IMR-90 (cell line): Measurements from ENCODE around the gene NCAPD3. TPM values are rescaled to one million over a fixed set of nuclear protein-coding genes. Genes with fewer than 3 reads are reported as not detected.

Source experiments
- ATAC-seq: fragments of 200-7000 bp; cut with Tn5 transposase; 2 replicates; pipeline ENCODE4 v1.9.1; 2020; ENCODE audit warnings: low read depth, mild to moderate bottlenecking, moderate library complexity
- BruUV-seq: library from RNA; stranded (reverse); fragments of 400-500 nt; replicated peaks from 2 replicates; lab custom pipeline; 2021; lab: Mats Ljungman, UMichigan
- CTCF ChIA-PET: fragments of 300-600 bp; formaldehyde crosslinking; extraction: SDS; loops from one replicate; lab custom pipeline; 2021; ENCODE audit warnings: antibody characterized with exemption; lab: Yijun Ruan, JAX
- POLR2A ChIA-PET: fragments of 300-600 bp; sonication (Branson Sonifier 250); formaldehyde crosslinking; loops from one replicate; lab custom pipeline; 2022; ENCODE audit warnings: antibody characterized with exemption; ENCODE audit not compliant: unreplicated experiment; lab: Charles Lee
- DNase-seq: peaks from one replicate; pipeline ENCODE4 v3.0.0; 2013
- H2AFZ ChIP-seq: replicated peaks from 2 replicates; pipeline ENCODE3; 2013; ENCODE audit warnings: low read length, mild to moderate bottlenecking; ENCODE audit not compliant: poor library complexity
- H2AK5ac ChIP-seq: 2 replicates; pipeline ENCODE4 v1.6.1; 2013; ENCODE audit warnings: low read depth, low read length, inconsistent platforms
- H2AK9ac ChIP-seq: replicated peaks from 2 replicates; pipeline ENCODE3; 2013; ENCODE audit warnings: mild to moderate bottlenecking, low read depth, low read length, moderate library complexity; ENCODE audit not compliant: poor library complexity
- H2BK120ac ChIP-seq: 2 replicates; pipeline ENCODE4 v1.6.1; 2013; ENCODE audit warnings: low read depth, low read length, inconsistent platforms
- H2BK15ac ChIP-seq: 3 replicates; pipeline ENCODE4 v1.6.1; 2013; ENCODE audit warnings: low read depth, low read length, inconsistent platforms
- H2BK20ac ChIP-seq: 2 replicates; pipeline ENCODE4 v1.6.1; 2013; ENCODE audit warnings: low read depth, mild to moderate bottlenecking, inconsistent platforms, low read length, moderate library complexity
- H2BK5ac ChIP-seq: 2 replicates; pipeline ENCODE4 v1.6.1; 2013; ENCODE audit warnings: mild to moderate bottlenecking, low read depth, low read length, inconsistent platforms; ENCODE audit not compliant: poor library complexity, severe bottlenecking
- H3K14ac ChIP-seq: replicated peaks from 2 replicates; pipeline ENCODE4 v1.6.1; 2013; ENCODE audit warnings: low read depth, low read length, inconsistent platforms
- H3K18ac ChIP-seq: 2 replicates; pipeline ENCODE4 v1.6.1; 2013; ENCODE audit warnings: low read depth, low read length, control low read depth
- H3K23ac ChIP-seq: 2 replicates; pipeline ENCODE4 v1.6.1; 2013; ENCODE audit warnings: low read depth, low read length, inconsistent platforms
- H3K27ac ChIP-seq: 2 replicates; pipeline ENCODE4 v1.5.1; 2013; ENCODE audit warnings: mild to moderate bottlenecking, control low read depth, low read length; ENCODE audit not compliant: insufficient read depth
- H3K27me3 ChIP-seq: 2 replicates; pipeline ENCODE4 v1.6.1; 2013; ENCODE audit warnings: low read length; ENCODE audit not compliant: control insufficient read depth, insufficient read depth
- H3K36me3 ChIP-seq: 2 replicates; pipeline ENCODE4 v1.6.1; 2013; ENCODE audit warnings: low read length, mixed read lengths; ENCODE audit not compliant: control insufficient read depth, insufficient read depth
- H3K4ac ChIP-seq: 2 replicates; pipeline ENCODE4 v1.6.1; 2013; ENCODE audit warnings: low read depth, low read length, inconsistent platforms
- H3K4me1 ChIP-seq: 2 replicates; pipeline ENCODE4 v1.6.1; 2013; ENCODE audit warnings: low read length, mixed read lengths; ENCODE audit not compliant: control insufficient read depth, insufficient read depth
- H3K4me2 ChIP-seq: 2 replicates; pipeline ENCODE4 v1.6.1; 2013; ENCODE audit warnings: low read depth, mild to moderate bottlenecking, control low read depth, low read length, moderate library complexity
- H3K4me3 ChIP-seq: 2 replicates; pipeline ENCODE4 v1.5.1; 2013; ENCODE audit warnings: low read depth, mild to moderate bottlenecking, control low read depth, low read length, moderate library complexity; ENCODE audit not compliant: insufficient read depth
- H3K56ac ChIP-seq: 2 replicates; pipeline ENCODE4 v1.6.1; 2013; ENCODE audit warnings: low read length, inconsistent platforms; ENCODE audit not compliant: insufficient read depth; ENCODE audit errors: extremely low read depth
- H3K79me1 ChIP-seq, 2 experiments: 2 replicates each; pipeline ENCODE4 v1.6.1; 2013; ENCODE audit warnings: low read length in 2 of 2, inconsistent platforms in 1 of 2, low read depth in 1 of 2
- H3K9ac ChIP-seq: 2 replicates; pipeline ENCODE4 v1.6.1; 2013; ENCODE audit warnings: low read depth, low read length, control low read depth
- H3K9me1 ChIP-seq: 2 replicates; pipeline ENCODE4 v1.6.1; 2013; ENCODE audit warnings: low read length, inconsistent platforms; ENCODE audit not compliant: insufficient read depth
- H3K9me3 ChIP-seq: 2 replicates; pipeline ENCODE4 v1.6.1; 2013; ENCODE audit warnings: low read length; ENCODE audit not compliant: control insufficient read depth, insufficient read depth
- H4K20me1 ChIP-seq: 2 replicates; pipeline ENCODE4 v1.6.1; 2013; ENCODE audit warnings: low read length, inconsistent platforms; ENCODE audit not compliant: insufficient read depth
- H4K5ac ChIP-seq: 2 replicates; pipeline ENCODE4 v1.6.1; 2013; ENCODE audit warnings: mild to moderate bottlenecking, low read depth, low read length, control low read depth
- H4K8ac ChIP-seq, 2 experiments: 2 replicates each; pipeline ENCODE4 v1.6.1; 2013; ENCODE audit warnings: low read depth in 2 of 2, low read length in 2 of 2, control low read depth in 1 of 2, inconsistent platforms in 1 of 2
- H4K91ac ChIP-seq: 2 replicates; pipeline ENCODE4 v1.6.1; 2013; ENCODE audit warnings: low read depth, low read length, inconsistent platforms; ENCODE audit not compliant: insufficient read depth
- BHLHE40 ChIP-seq: fragments of 150-350 bp; IDR thresholded peaks from 2 replicates; pipeline ENCODE4 v1.6.1; 2016; ENCODE audit warnings: mild to moderate bottlenecking, low read depth, low read length
- CEBPB ChIP-seq: IDR thresholded peaks from 2 replicates; pipeline ENCODE4 v1.6.1; 2012; ENCODE audit warnings: low read depth, low read length, improper control_type of control experiment
- CHD1 ChIP-seq: IDR thresholded peaks from 2 replicates; pipeline ENCODE4 v1.6.1; 2012; ENCODE audit warnings: low read depth, low read length, improper control_type of control experiment
- FOS ChIP-seq: fragments of 150-350 bp; IDR thresholded peaks from 2 replicates; pipeline ENCODE4 v1.6.1; 2016; ENCODE audit warnings: low read depth, low read length
- MAFK ChIP-seq: IDR thresholded peaks from 2 replicates; pipeline ENCODE4 v1.6.1; 2012; ENCODE audit warnings: low read depth, low read length, improper control_type of control experiment
- MAZ ChIP-seq: IDR thresholded peaks from 2 replicates; pipeline ENCODE4 v1.6.1; 2012; ENCODE audit warnings: low read depth, mild to moderate bottlenecking, low read length, improper control_type of control experiment, moderate library complexity, borderline replicate concordance
- MXI1 ChIP-seq: IDR thresholded peaks from 2 replicates; pipeline ENCODE4 v1.6.1; 2012; ENCODE audit warnings: low read depth, mild to moderate bottlenecking, low read length, moderate library complexity, borderline replicate concordance
- NFE2L2 ChIP-seq: fragments of 150-350 bp; IDR thresholded peaks from 2 replicates; pipeline ENCODE4 v1.6.1; 2016; ENCODE audit warnings: low read depth, mild to moderate bottlenecking, low read length
- POLR2A ChIP-seq: IDR thresholded peaks from 2 replicates; pipeline ENCODE4 v1.6.1; 2012; ENCODE audit warnings: mild to moderate bottlenecking, low read depth, low read length
- RAD21 ChIP-seq: IDR thresholded peaks from 2 replicates; pipeline ENCODE4 v1.6.1; 2012; ENCODE audit warnings: low read length, improper control_type of control experiment
- RCOR1 ChIP-seq: IDR thresholded peaks from 2 replicates; pipeline ENCODE4 v1.6.1; 2012; ENCODE audit warnings: mild to moderate bottlenecking, low read length, improper control_type of control experiment; ENCODE audit not compliant: insufficient replicate concordance
- RFX5 ChIP-seq: IDR thresholded peaks from 2 replicates; pipeline ENCODE4 v1.8.0; 2012; ENCODE audit warnings: low read depth, mild to moderate bottlenecking, low read length, moderate library complexity
- SMC3 ChIP-seq: fragments of 150-350 bp; IDR thresholded peaks from 2 replicates; pipeline ENCODE4 v1.6.1; 2016; ENCODE audit warnings: low read depth, mild to moderate bottlenecking, antibody characterized with exemption, low read length, moderate library complexity
- WGBS, 2 experiments: methylation state at CpG; one replicate each; pipeline versions ENCODE4 v1.1.5 to v1.1.7; 2013; ENCODE audit warnings: missing lambda C conversion rate in 2 of 2; ENCODE audit not compliant: insufficient read length in 1 of 2; ENCODE audit errors: extremely low coverage in 2 of 2; 5-methylcytosine and 5-hydroxymethylcytosine counted together
- dilution Hi-C: fragments of 300-500 bp; cut with HindIII; formaldehyde crosslinking; loops from one replicate; pipeline ENCODE4 v1.14.3; 2018; ENCODE audit warnings: low sequenced_read_pairs; ENCODE audit not compliant: unreplicated experiment
- in situ Hi-C: fragments of 300-500 bp; cut with MboI; formaldehyde crosslinking; loops from 3 replicates; pipeline ENCODE4 v1.14.3; 2019; ENCODE audit warnings: low sequenced_read_pairs, inconsistent platforms, mixed read lengths
- intact Hi-C: fragments of 100-400 bp; cut with micrococcal nuclease; formaldehyde crosslinking; loops from 2 replicates; pipeline ENCODE4 v1.10.0; 2022
- polyA plus RNA-seq, 3 experiments: library from polyadenylated mRNA; depleted of rRNA; stranded (reverse); fragments of >200 nt; gene quantifications; 2 replicates each; pipeline ENCODE4 v1.2.3, GENCODE V29; 2012; ENCODE audit warnings: low replicate concordance in 1 of 3
- total RNA-seq: library from RNA; depleted of rRNA; stranded (reverse); fragments of >200 nt; gene quantifications from 2 replicates; pipeline ENCODE4 v1.2.3, GENCODE V29; 2012
- TF ChIP-seq, protein P1 (sequence below): conservative IDR thresholded peaks from 2 replicates; pipeline ENCODE4 v1.5.1; 2012; ENCODE audit warnings: mild to moderate bottlenecking, low read depth, low read length, improper control_type of control experiment
- TF ChIP-seq, protein P2 (sequence below): fragments of 150-350 bp; IDR thresholded peaks from 2 replicates; pipeline ENCODE4 v1.6.1; 2017; ENCODE audit warnings: mild to moderate bottlenecking, antibody characterized with exemption, low read length, low read depth

NCAPD3 gene
- total and polyA plus RNA-seq, 2 of the 4 experiments (the other 2 are of a cell fraction): 18.0 to 19.2 TPM

DNA sequence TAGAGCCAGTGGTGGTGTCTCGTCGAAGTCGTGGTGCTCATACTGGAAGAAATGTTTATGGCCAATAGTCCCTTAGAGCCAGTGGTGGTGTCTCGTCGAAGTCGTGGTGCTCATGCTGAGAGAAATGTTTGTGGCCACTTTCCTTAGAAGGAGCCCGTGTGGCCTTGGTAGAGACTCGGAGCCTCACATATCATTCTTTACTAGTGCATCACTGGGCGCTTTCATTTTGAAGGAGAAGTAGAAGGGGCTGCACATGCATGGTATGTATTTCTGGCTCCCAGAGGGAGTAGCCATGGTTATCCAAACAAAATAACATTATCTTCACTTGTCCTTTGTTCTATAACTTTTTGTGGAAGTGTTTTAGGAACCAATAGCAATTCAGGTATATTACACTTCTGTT lies 85.4 kb downstream of the NCAPD3 start:
- H2BK15ac ChIP-seq: no peak overlapping the region
- dilution Hi-C loops: no loop called here
- H3K79me1 ChIP-seq: peaks cover 3 to 15% of the 10 kb centered on the region in 2 experiments; a peak in 2 of 4 replicates
- H2BK20ac ChIP-seq: no peak overlapping the region
- H3K56ac ChIP-seq: no peak overlapping the region
- peaks cover 3% of the 10 kb centered on the region; the same call in 1 of the 2 replicates for H4K20me1 ChIP-seq
- H3K4me1 ChIP-seq: no peaks in the 10 kb centered on the region
- WGBS, 2 experiments: no CpG with 5 or more reads among the region's 9 CpGs
- H2AFZ ChIP-seq: no peak overlapping the region
- H3K9ac ChIP-seq: no peak overlapping the region
- no peak for ATAC-seq
- intact Hi-C loops: no loop called here
- H2BK120ac ChIP-seq: no peak overlapping the region
- no peak overlapping the region for H2BK5ac ChIP-seq
- no peak overlapping the region for H3K23ac ChIP-seq
- no peak overlapping the region for H3K18ac ChIP-seq
- no TSS peak for BruUV-seq
- no peaks in the 10 kb centered on the region for H3K9me3 ChIP-seq
- H4K8ac ChIP-seq: no peak overlapping the region
- H4K91ac ChIP-seq: no peak overlapping the region
- no peak overlapping the region for H3K4ac ChIP-seq
- CTCF ChIA-PET: interaction anchor here (0.8 to 1.5 kb wide), 2 partner anchors 16 to 87 kb away, joined by 3 to 6 read pairs; no protein-coding TSS in a partner anchor
- no peak overlapping the region for H2AK9ac ChIP-seq
- in situ Hi-C loops: no loop called here
- H3K14ac ChIP-seq: no peak overlapping the region
- no peak overlapping the region for H3K27ac ChIP-seq
- no peak overlapping the region for H3K4me3 ChIP-seq
- DNase-seq: no peak
- H4K5ac ChIP-seq: no peak overlapping the region
- no peaks in the 10 kb centered on the region for H3K27me3 ChIP-seq
- H3K4me2 ChIP-seq: no peak overlapping the region
- TF ChIP-seq RFX5 (no peak), CEBPB (no peak), SMC3 (no peak), CHD1 (no peak), POLR2A (no peak), NFE2L2 (no peak), RAD21 (no peak), MAFK (no peak), MXI1 (no peak), RCOR1 (no peak), BHLHE40 (no peak), MAZ (no peak), FOS (no peak)
- TF ChIP-seq, protein P1, sequence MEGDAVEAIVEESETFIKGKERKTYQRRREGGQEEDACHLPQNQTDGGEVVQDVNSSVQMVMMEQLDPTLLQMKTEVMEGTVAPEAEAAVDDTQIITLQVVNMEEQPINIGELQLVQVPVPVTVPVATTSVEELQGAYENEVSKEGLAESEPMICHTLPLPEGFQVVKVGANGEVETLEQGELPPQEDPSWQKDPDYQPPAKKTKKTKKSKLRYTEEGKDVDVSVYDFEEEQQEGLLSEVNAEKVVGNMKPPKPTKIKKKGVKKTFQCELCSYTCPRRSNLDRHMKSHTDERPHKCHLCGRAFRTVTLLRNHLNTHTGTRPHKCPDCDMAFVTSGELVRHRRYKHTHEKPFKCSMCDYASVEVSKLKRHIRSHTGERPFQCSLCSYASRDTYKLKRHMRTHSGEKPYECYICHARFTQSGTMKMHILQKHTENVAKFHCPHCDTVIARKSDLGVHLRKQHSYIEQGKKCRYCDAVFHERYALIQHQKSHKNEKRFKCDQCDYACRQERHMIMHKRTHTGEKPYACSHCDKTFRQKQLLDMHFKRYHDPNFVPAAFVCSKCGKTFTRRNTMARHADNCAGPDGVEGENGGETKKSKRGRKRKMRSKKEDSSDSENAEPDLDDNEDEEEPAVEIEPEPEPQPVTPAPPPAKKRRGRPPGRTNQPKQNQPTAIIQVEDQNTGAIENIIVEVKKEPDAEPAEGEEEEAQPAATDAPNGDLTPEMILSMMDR: no peak
- TF ChIP-seq, protein P2, sequence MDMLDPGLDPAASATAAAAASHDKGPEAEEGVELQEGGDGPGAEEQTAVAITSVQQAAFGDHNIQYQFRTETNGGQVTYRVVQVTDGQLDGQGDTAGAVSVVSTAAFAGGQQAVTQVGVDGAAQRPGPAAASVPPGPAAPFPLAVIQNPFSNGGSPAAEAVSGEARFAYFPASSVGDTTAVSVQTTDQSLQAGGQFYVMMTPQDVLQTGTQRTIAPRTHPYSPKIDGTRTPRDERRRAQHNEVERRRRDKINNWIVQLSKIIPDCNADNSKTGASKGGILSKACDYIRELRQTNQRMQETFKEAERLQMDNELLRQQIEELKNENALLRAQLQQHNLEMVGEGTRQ: no peak
- POLR2A ChIA-PET: no interaction called here
- H3K36me3 ChIP-seq: peaks cover 3% of the 10 kb centered on the region
- H2AK5ac ChIP-seq: no peak overlapping the region
- H3K9me1 ChIP-seq: no peaks in the 10 kb centered on the region
